HG03354 (cell line): ENCODE results near the gene ARNT2.

Experiments
- ATAC-seq: cut with Tn5 transposase; IDR thresholded peaks from one replicate; pipeline ENCODE4 v1.9.1; 2021; ENCODE audit warnings: mild to moderate bottlenecking; ENCODE audit not compliant: unreplicated experiment, poor library complexity, severe bottlenecking

The ARNT2 gene

GRCh38 chr15:80461356-80462095 is 57.3 kb downstream of the ARNT2 start:
- no peak for ATAC-seq

- no peak for ATAC-seq
These were observed 57.9 kb downstream of the ARNT2 start for GRCh38 chr15:80462111-80462510.

- no peak for ATAC-seq
These were observed 58.8 kb downstream of the ARNT2 start for GRCh38 chr15:80462836-80463512.

- no peak for ATAC-seq
These were observed 60.9 kb downstream of the ARNT2 start for GRCh38 chr15:80464951-80465625.

- no peak for ATAC-seq
These were observed 61.4 kb downstream of the ARNT2 start for GRCh38 chr15:80465626-80466005.

GRCh38 chr15:80466543-80466942 is 62.4 kb downstream of the ARNT2 start:
- ATAC-seq = no peak

GRCh38 chr15:80467311-80467714 is 63.1 kb downstream of the ARNT2 start:
- no peak for ATAC-seq

- no peak for ATAC-seq
These were observed 64.6 kb downstream of the ARNT2 start for GRCh38 chr15:80468796-80469195.

GRCh38 chr15:80471881-80472280 is 67.7 kb downstream of the ARNT2 start:
- ATAC-seq = no peak

- ATAC-seq = no peak
These were observed 69.4 kb downstream of the ARNT2 start for GRCh38 chr15:80473286-80474223.

GRCh38 chr15:80474224-80475215 is 70.3 kb downstream of the ARNT2 start:
- no peak for ATAC-seq

GRCh38 chr15:80475572-80475971 is 71.4 kb downstream of the ARNT2 start:
- no peak for ATAC-seq

- no peak for ATAC-seq
These were observed 71.9 kb downstream of the ARNT2 start for GRCh38 chr15:80476036-80476435.

GRCh38 chr15:80478075-80478474 is 73.9 kb downstream of the ARNT2 start:
- no peak for ATAC-seq

GRCh38 chr15:80479191-80479590 is 75.0 kb downstream of the ARNT2 start:
- ATAC-seq = no peak

- no peak for ATAC-seq
These were observed 76.1 kb downstream of the ARNT2 start for GRCh38 chr15:80480171-80480811.

- no peak for ATAC-seq
These were observed 76.7 kb downstream of the ARNT2 start for GRCh38 chr15:80480909-80481308.

GRCh38 chr15:80482696-80483095 is 78.5 kb downstream of the ARNT2 start:
- ATAC-seq = no peak
